CD4-positive, alpha-beta memory T cell (primary cell): Measurements from ENCODE around the gene CIB2. TPM values are rescaled to one million over a fixed set of nuclear protein-coding genes. Genes with fewer than 3 reads are reported as not detected.

Source experiments
- polyA plus RNA-seq, 2 donors: library from polyadenylated mRNA; unstranded; fragments of 300-500 nt; fragmentation: Illumina TruSeq; gene quantifications; one replicate each; pipeline ENCODE4 v1.2.3, GENCODE V29; 2021
- total RNA-seq, 2 experiments: library from RNA; stranded (reverse); gene quantifications; one replicate each; pipeline ENCODE4 v1.2.3, GENCODE V29; 2021

The CIB2 gene
- total and polyA plus RNA-seq, 4 experiments from 2014 or later, result 0.56 to 2.2 (median 1.4) TPM

Other genes starting within 250 kb of the CIB2 start
- gene TBC1D2B, start 53.7 kb downstream of the CIB2 start, total RNA-seq, result 100 to 1,000 TPM in 1 of 2 experiments, 10 to 100 TPM in 1; 98.1 to 114 TPM
- 10 to 100 TPM in 1 of 2 donors, 1 to 10 TPM in 1; 5.6 to 35.4 TPM for gene TBC1D2B, start 53.7 kb downstream of the CIB2 start, polyA plus RNA-seq
- not detected for gene SH2D7, start 38.9 kb downstream of the CIB2 start, total RNA-seq
- not detected for gene SH2D7, start 38.9 kb downstream of the CIB2 start, polyA plus RNA-seq
- gene IDH3A, start 17.9 kb upstream of the CIB2 start, total RNA-seq, result 10 to 100 TPM; 45.1 to 46.8 TPM
- 10 to 100 TPM; 39.7 to 69.1 TPM for gene IDH3A, start 17.9 kb upstream of the CIB2 start, polyA plus RNA-seq
- gene ACSBG1, start 103.1 kb upstream of the CIB2 start, total RNA-seq, result not detected
- gene ACSBG1, start 103.1 kb upstream of the CIB2 start, polyA plus RNA-seq, result not detected
- 10 to 100 TPM; 31.5 to 32.8 TPM for gene DNAJA4, start 133.1 kb upstream of the CIB2 start, total RNA-seq
- 10 to 100 TPM in 1 of 2 donors, 1 to 10 TPM in 1; 7.8 to 12.0 TPM for gene DNAJA4, start 133.1 kb upstream of the CIB2 start, polyA plus RNA-seq
- 10 to 100 TPM; 43.6 to 45.5 TPM for gene SKIC8, start 168.2 kb upstream of the CIB2 start, total RNA-seq
- 100 to 1,000 TPM in 1 of 2 donors, 10 to 100 TPM in 1; 77.7 to 145 TPM for gene SKIC8, start 168.2 kb upstream of the CIB2 start, polyA plus RNA-seq
- gene CRABP1, start 208.9 kb upstream of the CIB2 start, total RNA-seq, result not detected
- gene CRABP1, start 208.9 kb upstream of the CIB2 start, polyA plus RNA-seq, result not detected